ENCODE data around the gene OXCT1.
"Not testable (repeated sequence)": the region's sequence is repeated elsewhere in the genome, so short reads cannot be mapped to it uniquely, and the experiment has no call there.

Gene OXCT1

GRCh38 chr5:41716382-41716781 is 153.8 kb downstream of the OXCT1 start:
- no peak for DNase-seq (ENCODE audit: low read depth in 2 of 2)

- DNase-seq (ENCODE audit: low read depth in 2 of 2): not testable (repeated sequence)
Measured at GRCh38 chr5:41714446-41714845, 155.8 kb downstream of the OXCT1 start.

DNA sequence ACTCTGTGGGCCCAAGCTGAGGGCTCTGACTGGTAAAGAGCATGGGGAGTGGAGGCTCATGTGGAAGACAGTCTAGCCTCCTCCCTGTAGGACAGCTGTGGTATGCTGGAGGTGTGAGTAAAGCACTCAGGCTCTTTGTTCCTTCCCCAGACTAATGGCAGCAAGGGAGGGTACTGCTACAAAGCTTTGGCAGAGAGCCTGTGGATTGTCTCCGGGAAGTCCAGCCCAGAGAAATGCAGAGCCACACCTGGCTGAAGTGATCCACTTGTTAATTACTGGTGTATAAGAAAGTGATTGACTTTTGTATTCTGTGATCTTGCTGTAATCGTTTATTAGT is 161.7 kb downstream of the OXCT1 start:
- no peak for DNase-seq (ENCODE audit: low read depth in 2 of 2)

GRCh38 chr5:41707853-41708603 is 162.2 kb downstream of the OXCT1 start:
- no peak for DNase-seq (ENCODE audit: low read depth in 2 of 2)

GRCh38 chr5:41695920-41696582 is 174.2 kb downstream of the OXCT1 start:
- DNase-seq (ENCODE audit: low read depth in 2 of 2): no peak

- no peak for DNase-seq (ENCODE audit: low read depth in 2 of 2)
Measured at GRCh38 chr5:41686767-41687166, 183.5 kb downstream of the OXCT1 start.

DNA sequence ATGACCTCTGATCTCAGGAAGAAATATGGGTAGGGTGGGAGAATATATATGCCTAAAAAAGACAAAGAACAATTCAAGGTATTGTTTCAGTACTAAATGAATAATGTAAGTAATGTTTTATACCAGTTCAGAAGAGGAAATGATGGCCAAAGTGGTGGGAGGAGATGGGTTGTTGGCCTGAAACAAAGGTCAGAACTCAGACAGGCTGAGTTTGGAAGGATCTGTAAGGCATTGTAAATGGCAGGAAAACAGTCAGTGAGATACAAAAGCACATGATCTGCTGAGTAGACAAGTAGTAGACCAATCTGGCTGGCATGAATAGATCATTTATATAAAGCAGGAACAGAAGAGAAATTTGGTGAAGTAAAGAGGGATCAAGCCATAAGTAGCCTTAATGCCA is 184.0 kb downstream of the OXCT1 start:
- DNase-seq (ENCODE audit: low read depth in 2 of 2): no peak

GRCh38 chr5:41683181-41683580 is 187.0 kb downstream of the OXCT1 start:
- no peak for DNase-seq (ENCODE audit: low read depth in 2 of 2)

DNA sequence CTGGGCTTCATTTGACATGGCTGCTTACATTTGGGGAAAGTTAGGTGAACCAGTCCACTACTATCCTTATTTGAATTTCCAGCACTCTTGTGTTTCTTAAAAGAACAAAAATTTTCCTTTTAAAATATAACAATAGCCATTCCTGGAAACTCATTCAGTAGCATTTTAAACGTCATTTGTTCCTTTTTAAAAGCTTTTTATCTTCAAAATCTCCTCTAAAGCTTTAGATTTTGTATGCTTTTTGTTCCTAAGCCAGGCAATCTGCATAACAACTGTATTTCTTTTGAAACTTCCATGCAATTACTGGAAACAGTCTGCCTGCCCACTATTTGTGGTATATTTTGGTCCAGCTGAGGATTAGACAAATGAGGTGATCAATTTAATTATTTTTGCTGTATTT is 187.6 kb downstream of the OXCT1 start:
- DNase-seq (ENCODE audit: low read depth in 2 of 2): no peak

GRCh38 chr5:41681840-41682239 is 188.4 kb downstream of the OXCT1 start:
- DNase-seq (ENCODE audit: low read depth in 2 of 2): no peak

All from activated CD4-positive, alpha-beta T cell treated with anti-CD3 and anti-CD28 coated beads for 24 hours (primary cell).